Astrocyte (in vitro differentiated cells and primary cell): Measurements from ENCODE around the gene ITPRIPL2. TPM values are rescaled to one million over a fixed set of nuclear protein-coding genes. Genes with fewer than 3 reads are reported as not detected.

ENCODE experiments used
- DNase-seq: peaks from one replicate; pipeline ENCODE4 v3.0.0-alpha.2; 2010; ENCODE audit warnings: low read depth
- FAIRE-seq: peaks from 2 replicates; lab custom pipeline; 2011; peaks lifted over from hg19 to GRCh38; lab: Jason Lieb, UNC
- H2AFZ ChIP-seq: 2 replicates; pipeline ENCODE4 v1.6.0; 2012; ENCODE audit warnings: low read depth, low read length, inconsistent platforms
- H3K27ac ChIP-seq: 2 replicates; pipeline ENCODE4 v1.5.1; 2011; ENCODE audit warnings: low read depth, low read length, inconsistent platforms
- H3K27me3 ChIP-seq: 2 replicates; pipeline ENCODE4 v1.6.0; 2011; ENCODE audit warnings: low read length, inconsistent platforms; ENCODE audit not compliant: insufficient read depth
- H3K36me3 ChIP-seq: 2 replicates; pipeline ENCODE4 v1.5.1; 2011; ENCODE audit warnings: low read length, inconsistent platforms; ENCODE audit not compliant: insufficient read depth
- H3K4me1 ChIP-seq: 2 replicates; pipeline ENCODE4 v1.5.1; 2011; ENCODE audit warnings: low read length, inconsistent platforms; ENCODE audit not compliant: insufficient read depth
- H3K4me2 ChIP-seq: 2 replicates; pipeline ENCODE4 v1.6.0; 2012; ENCODE audit warnings: low read length, inconsistent platforms
- H3K4me3 ChIP-seq: 2 replicates; pipeline ENCODE4 v1.5.1; 2011; ENCODE audit warnings: low read depth, mild to moderate bottlenecking, low read length, inconsistent platforms; ENCODE audit not compliant: insufficient read depth
- H3K79me2 ChIP-seq: 2 replicates; pipeline ENCODE4 v1.6.0; 2012; ENCODE audit warnings: mild to moderate bottlenecking, low read length, inconsistent platforms; ENCODE audit not compliant: insufficient read depth
- H3K9ac ChIP-seq: 2 replicates; pipeline ENCODE4 v1.6.0; 2012; ENCODE audit warnings: mild to moderate bottlenecking, low read length, inconsistent platforms
- H3K9me3 ChIP-seq: 2 replicates; pipeline ENCODE4 v1.5.1; 2012; ENCODE audit warnings: low read depth, mild to moderate bottlenecking, low read length, inconsistent platforms; ENCODE audit not compliant: insufficient read depth
- H4K20me1 ChIP-seq: 2 replicates; pipeline ENCODE4 v1.6.0; 2012; ENCODE audit warnings: low read length, inconsistent platforms; ENCODE audit not compliant: insufficient read depth
- H3K27ac Mint-ChIP-seq: one replicate; pipeline ENCODE4 v1.8.0; 2021; ENCODE audit warnings: mild to moderate bottlenecking, mixed read lengths; ENCODE audit not compliant: unreplicated experiment
- H3K27me3 Mint-ChIP-seq: one replicate; pipeline ENCODE4 v1.8.0; 2021; ENCODE audit warnings: low read depth, mixed read lengths; ENCODE audit not compliant: unreplicated experiment
- H3K36me3 Mint-ChIP-seq: one replicate; pipeline ENCODE4 v1.8.0; 2021; ENCODE audit warnings: low read depth, mixed read lengths; ENCODE audit not compliant: unreplicated experiment
- H3K4me1 Mint-ChIP-seq: one replicate; pipeline ENCODE4 v1.8.0; 2021; ENCODE audit warnings: low read depth, mixed read lengths; ENCODE audit not compliant: unreplicated experiment
- H3K4me3 Mint-ChIP-seq: one replicate; pipeline ENCODE4 v1.8.0; 2021; ENCODE audit warnings: mild to moderate bottlenecking, moderate library complexity, mixed read lengths; ENCODE audit not compliant: unreplicated experiment
- H3K9me3 Mint-ChIP-seq: one replicate; pipeline ENCODE4 v1.8.0; 2021; ENCODE audit warnings: mild to moderate bottlenecking, mixed read lengths; ENCODE audit not compliant: unreplicated experiment
- EZH2 ChIP-seq: IDR thresholded peaks from 2 replicates; pipeline ENCODE4 v1.6.1; 2012; ENCODE audit warnings: mild to moderate bottlenecking, low read length, inconsistent platforms; ENCODE audit not compliant: insufficient read depth
- total RNA-seq: library from RNA; stranded (reverse); gene quantifications from 2 replicates; pipeline ENCODE4 v1.2.1, GENCODE V29; 2021
- TF ChIP-seq, protein P1 (sequence below): IDR thresholded peaks from 2 replicates; pipeline ENCODE4 v1.5.1; 2011; ENCODE audit warnings: low read depth, mild to moderate bottlenecking, inconsistent platforms, low read length, moderate library complexity; ENCODE audit not compliant: insufficient read depth

ITPRIPL2 gene
- total RNA-seq, 1 donor from 2014 or later, result 47.8 TPM

DNA sequence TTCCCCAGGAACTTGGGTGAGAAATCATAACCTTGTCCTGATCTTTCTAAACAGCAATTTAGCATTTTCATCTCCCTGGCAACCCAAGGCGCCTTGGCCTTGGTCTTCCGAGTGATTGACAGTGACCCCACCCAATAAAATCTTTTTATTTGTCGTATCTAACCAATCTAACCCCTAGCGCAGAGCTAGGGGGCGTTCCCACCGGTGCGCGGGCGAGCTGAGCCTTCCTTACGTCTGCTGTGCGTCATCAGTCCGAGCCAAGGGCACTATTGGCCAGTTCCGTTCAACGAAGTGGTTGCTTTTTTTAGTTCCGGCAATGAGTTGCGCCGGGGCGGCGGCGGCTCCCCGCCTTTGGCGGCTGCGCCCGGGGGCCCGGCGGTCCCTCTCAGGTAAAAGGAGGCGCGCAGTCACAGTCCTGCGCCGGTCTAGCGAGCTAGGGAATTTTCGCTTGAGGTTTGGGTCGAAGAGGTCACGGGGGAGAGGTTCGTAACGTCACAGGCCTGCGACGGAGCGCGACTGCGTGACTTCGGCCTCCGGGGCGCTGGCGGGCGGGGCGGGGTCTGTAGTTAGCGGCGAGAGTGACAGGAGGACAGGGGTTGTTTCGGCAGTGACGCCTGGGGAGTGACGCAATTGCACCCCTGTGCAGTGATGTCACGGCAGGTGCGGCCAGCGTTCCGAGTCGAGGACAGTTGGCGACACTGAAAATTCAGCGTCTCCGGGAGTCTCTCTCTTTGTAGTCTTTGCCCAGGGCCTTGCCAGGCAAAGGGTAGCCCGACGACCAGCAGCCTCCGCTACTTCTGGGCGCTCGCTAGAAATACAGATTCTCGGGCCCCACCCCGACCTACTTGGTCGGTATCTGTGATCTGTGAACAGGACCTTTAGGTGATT, 46.2 kb upstream of the ITPRIPL2 start, which contains the start of gene COQ7:
COQ7 (plus strand) TSS at position 266 of the 888 bp plus-strand sequence; CDS start at position 317, 51 bp downstream.
- Histone ChIP-seq H3K27ac (peak within 1 kb of the TSS; percentile 99), H2AFZ (peak within 1 kb of the TSS; percentile 71)

DNA sequence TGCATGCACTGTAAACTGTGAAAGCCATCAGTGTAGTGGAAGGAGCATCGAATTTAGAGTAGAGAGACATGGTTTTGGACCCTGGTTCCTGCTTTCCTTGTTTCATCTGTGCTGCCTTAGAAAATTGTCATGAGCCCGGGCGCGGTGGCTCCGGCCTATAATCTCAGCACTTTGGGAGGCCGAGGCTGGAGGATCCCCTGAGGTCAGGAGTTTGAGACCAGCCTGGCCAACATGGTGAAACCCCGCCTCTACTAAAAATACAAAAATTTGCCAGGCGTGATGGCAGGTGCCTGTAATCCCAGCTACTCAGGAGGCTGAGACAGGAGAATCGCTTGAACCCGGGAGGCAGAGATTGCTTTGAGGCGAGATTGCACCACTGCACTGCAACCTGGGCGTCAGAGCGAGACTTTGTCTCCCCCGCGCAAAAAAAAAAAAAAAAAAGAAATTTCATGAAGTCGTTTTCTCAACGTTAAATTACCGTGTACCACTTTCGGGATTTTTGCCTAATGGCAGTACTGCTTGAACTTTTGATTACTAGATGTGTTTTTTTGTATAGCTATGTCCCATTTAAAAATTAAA, 45.4 kb upstream of the ITPRIPL2 start:
- H3K27me3 ChIP-seq, result no peaks in the 10 kb centered on the region
- Mint-ChIP-seq H3K27ac (peak overlapping the region; percentile 93), H3K4me3 (peak overlapping the region; percentile 94), H3K4me1 (peaks cover 3% of the 10 kb centered on the region), H3K27me3 (no peaks in the 10 kb centered on the region), H3K36me3 (no peaks in the 10 kb centered on the region), H3K9me3 (no peaks in the 10 kb centered on the region)
- H3K4me2 ChIP-seq, result peak overlapping the region; percentile 91
- TF ChIP-seq, protein P1, sequence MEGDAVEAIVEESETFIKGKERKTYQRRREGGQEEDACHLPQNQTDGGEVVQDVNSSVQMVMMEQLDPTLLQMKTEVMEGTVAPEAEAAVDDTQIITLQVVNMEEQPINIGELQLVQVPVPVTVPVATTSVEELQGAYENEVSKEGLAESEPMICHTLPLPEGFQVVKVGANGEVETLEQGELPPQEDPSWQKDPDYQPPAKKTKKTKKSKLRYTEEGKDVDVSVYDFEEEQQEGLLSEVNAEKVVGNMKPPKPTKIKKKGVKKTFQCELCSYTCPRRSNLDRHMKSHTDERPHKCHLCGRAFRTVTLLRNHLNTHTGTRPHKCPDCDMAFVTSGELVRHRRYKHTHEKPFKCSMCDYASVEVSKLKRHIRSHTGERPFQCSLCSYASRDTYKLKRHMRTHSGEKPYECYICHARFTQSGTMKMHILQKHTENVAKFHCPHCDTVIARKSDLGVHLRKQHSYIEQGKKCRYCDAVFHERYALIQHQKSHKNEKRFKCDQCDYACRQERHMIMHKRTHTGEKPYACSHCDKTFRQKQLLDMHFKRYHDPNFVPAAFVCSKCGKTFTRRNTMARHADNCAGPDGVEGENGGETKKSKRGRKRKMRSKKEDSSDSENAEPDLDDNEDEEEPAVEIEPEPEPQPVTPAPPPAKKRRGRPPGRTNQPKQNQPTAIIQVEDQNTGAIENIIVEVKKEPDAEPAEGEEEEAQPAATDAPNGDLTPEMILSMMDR, result no peak
- no peak for TF ChIP-seq EZH2
- H3K4me3 ChIP-seq, result peak overlapping the region; percentile 85
- no peaks in the 10 kb centered on the region for H3K4me1 ChIP-seq
- H3K36me3 ChIP-seq, result no peaks in the 10 kb centered on the region
- H3K9me3 ChIP-seq, result no peaks in the 10 kb centered on the region
- peak overlapping the region; percentile 99 for H3K27ac ChIP-seq
- H2AFZ ChIP-seq, result peak overlapping the region; percentile 71
- no peaks in the 10 kb centered on the region for H4K20me1 ChIP-seq
- H3K79me2 ChIP-seq, result peaks cover 7% of the 10 kb centered on the region
- peak overlapping the region; percentile 96 for H3K9ac ChIP-seq
- FAIRE-seq (no peak), DNase-seq (no peak)

More for the DNA sequence above, 46.2 kb upstream of the ITPRIPL2 start, which contains the start of gene COQ7:
- Mint-ChIP-seq H3K4me1 (peaks cover 3% of the 10 kb centered on the region), H3K36me3 (peaks cover 3% of the 10 kb centered on the region), H3K27ac (peak within 1 kb of the TSS; percentile 93), H3K4me3 (peak within 1 kb of the TSS; percentile 94), H3K27me3 (no peaks in the 10 kb centered on the region), H3K9me3 (no peaks in the 10 kb centered on the region)
- no peaks in the 10 kb centered on the region for H3K4me1 ChIP-seq
- H3K9ac ChIP-seq, result peak within 1 kb of the TSS; percentile 96
- peak; percentile 100 for DNase-seq
- H3K27me3 ChIP-seq, result no peaks in the 10 kb centered on the region
- peak; percentile 60 for FAIRE-seq
- H4K20me1 ChIP-seq, result no peaks in the 10 kb centered on the region
- H3K36me3 ChIP-seq, result no peaks in the 10 kb centered on the region
- H3K4me2 ChIP-seq, result peak within 1 kb of the TSS; percentile 91
- H3K79me2 ChIP-seq, result peaks cover 7% of the 10 kb centered on the region
- no peaks in the 10 kb centered on the region for H3K9me3 ChIP-seq
- peak within 1 kb of the TSS; percentile 85 for H3K4me3 ChIP-seq
- no peak for TF ChIP-seq EZH2
- TF ChIP-seq, protein P1, result no peak
